MM.1S (cell line): ENCODE results near the gene ACAD11.
"Not testable (repeated sequence)": the region's sequence is repeated elsewhere in the genome, so short reads cannot be mapped to it uniquely, and the experiment has no call there.

Experiments
- CTCF ChIP-seq: fragments of 300-600 bp; sonication (generic); IDR thresholded peaks from 2 replicates; pipeline ENCODE4 v1.5.1; 2016; ENCODE audit warnings: antibody characterized with exemption, low read length, mixed read lengths
- EZH2 ChIP-seq: fragments of 300-600 bp; sonication (generic); optimal IDR thresholded peaks from 2 replicates; pipeline ENCODE3; 2017; ENCODE audit warnings: low read depth, mild to moderate bottlenecking, antibody characterized with exemption, low read length, mixed read lengths

GRCh38 chr3:132606620-132607019 lies 53.0 kb downstream of the ACAD11 start:
- not testable (repeated sequence) for TF ChIP-seq EZH2, CTCF
